GM21360 (cell line): ENCODE results near the gene HOXD1.

Source experiments
- ATAC-seq: cut with Tn5 transposase; IDR thresholded peaks from one replicate; pipeline ENCODE4 v1.9.1; 2021; ENCODE audit warnings: mild to moderate bottlenecking, moderate library complexity; ENCODE audit not compliant: unreplicated experiment

HOXD1 gene

DNA sequence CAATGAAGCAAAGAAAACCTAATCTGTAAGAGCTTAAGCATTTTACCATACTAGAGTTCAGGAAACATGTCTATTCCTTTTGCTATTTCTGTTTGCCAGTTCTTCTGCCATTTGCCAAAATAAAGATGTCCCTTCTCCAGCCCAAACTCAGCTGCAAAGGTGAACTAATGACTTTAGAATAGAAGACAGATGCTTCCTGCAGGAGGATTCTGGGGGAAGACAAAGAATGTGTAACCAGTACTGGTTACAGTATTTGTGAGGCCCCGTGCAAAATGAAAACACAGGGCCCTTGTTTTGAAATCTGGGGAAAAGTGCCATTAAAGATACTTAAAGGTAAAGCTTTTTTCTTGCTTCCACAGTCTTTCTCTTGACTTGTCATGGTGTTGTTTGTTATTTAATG is 46.5 kb downstream of the HOXD1 start:
- ATAC-seq: no peak

- ATAC-seq: no peak
Observed at GRCh38 chr2:176237456-176237855, 49.0 kb downstream of the HOXD1 start.

- ATAC-seq: no peak
Observed at GRCh38 chr2:176239031-176239430, 50.6 kb downstream of the HOXD1 start.

GRCh38 chr2:176240301-176240700 is 51.8 kb downstream of the HOXD1 start:
- no peak for ATAC-seq
